Transverse colon (tissue), 4 donors: ENCODE data around the gene MTMR11. TPM values are rescaled to one million over a fixed set of nuclear protein-coding genes. Genes with fewer than 3 reads are reported as not detected.

Source experiments
- DNase-seq: peaks from one replicate; pipeline ENCODE4 v3.0.0-alpha.2; 2019
- H3K27ac ChIP-seq, 4 donors: fragments of 200-600 bp; sonication (generic); 2 replicates each; pipeline ENCODE4 v1.5.1; 2016 to 2018; ENCODE audit warnings: inconsistent platforms in 4 of 4
- H3K27me3 ChIP-seq: fragments of 200-600 bp; sonication (generic); 2 replicates; pipeline ENCODE4 v1.5.1; 2017; ENCODE audit warnings: inconsistent platforms
- H3K36me3 ChIP-seq, 4 donors: fragments of 200-600 bp; sonication (generic); 2 replicates each; pipeline ENCODE4 v1.5.1; 2017 to 2019; ENCODE audit warnings: inconsistent platforms in 4 of 4
- H3K4me1 ChIP-seq, 4 donors: fragments of 200-600 bp; sonication (generic); 2 replicates each; pipeline ENCODE4 v1.5.1; 2017 to 2020; ENCODE audit warnings: inconsistent platforms in 4 of 4
- H3K4me3 ChIP-seq, 4 donors: fragments of 200-600 bp; sonication (generic); 1 replicate in 1 of 4; 2 replicates in 3 of 4; pipeline versions ENCODE4 v1.5.1 to v1.6.1; 2017 to 2019; ENCODE audit warnings: inconsistent platforms in 4 of 4
- H3K9me3 ChIP-seq, 2 donors: fragments of 200-600 bp; sonication (generic); 2 replicates each; pipeline ENCODE4 v1.5.1; 2017 to 2019; ENCODE audit warnings: inconsistent platforms in 2 of 2
- EP300 ChIP-seq: sonication (generic); formaldehyde crosslinking; IDR thresholded peaks from one replicate; pipeline ENCODE4 v1.6.1; 2017; ENCODE audit warnings: antibody characterized with exemption, low read depth
- POLR2A ChIP-seq: fragments of 450-650 bp; IDR thresholded peaks from one replicate; pipeline ENCODE4 v1.6.1; 2016; ENCODE audit warnings: antibody characterized with exemption, mild to moderate bottlenecking, moderate library complexity
- POLR2AphosphoS5 ChIP-seq, 3 donors: sonication (generic); formaldehyde crosslinking; IDR thresholded peaks; one replicate each; pipeline ENCODE4 v1.6.1; 2016; ENCODE audit warnings: antibody characterized with exemption in 3 of 3
- WGBS, 2 donors: methylation state at CpG; one replicate each; pipeline ENCODE4 v1.1.5; 2018; ENCODE audit warnings: low coverage in 1 of 2; 5-methylcytosine and 5-hydroxymethylcytosine counted together
- in situ Hi-C, 4 donors: fragments of 200-750 bp; cut with MboI; loops; one replicate each; pipeline versions ENCODE4 v1.15.0 to v1.15.1; 2017; ENCODE audit warnings: low sequenced_read_pairs in 3 of 4, low pct_ligation_motif_present in 1 of 4, low pct_unique_long_range_greater_than_20kb in 1 of 4
- intact Hi-C: fragments of 100-400 bp; cut with DNase I; formaldehyde crosslinking; loops from one replicate; pipeline ENCODE4 v1.15.1; 2023; ENCODE audit warnings: low total_unique reads
- total RNA-seq, 4 donors: library from RNA; depleted of rRNA; stranded (reverse); fragments of >200 nt; gene quantifications; one replicate each; pipeline ENCODE4 v1.1.0, GENCODE V29; 2016
- TF ChIP-seq, protein P1 (sequence below), 5 experiments: fragments of 200-600 bp in 3 of 5; fragments of 450-650 bp in 2 of 5; sonication (generic) in 3 of 5; IDR thresholded peaks; 1 replicate in 2 of 5; 2 replicates in 3 of 5; pipeline ENCODE4 v1.5.1; 2016 to 2017; ENCODE audit warnings: antibody characterized with exemption in 5 of 5, inconsistent platforms in 3 of 5, mild to moderate bottlenecking in 2 of 5, moderate library complexity in 1 of 5

Gene MTMR11
- total RNA-seq, 4 donors from 2014 or later, result 284 to 483 (median 296) TPM

DNA sequence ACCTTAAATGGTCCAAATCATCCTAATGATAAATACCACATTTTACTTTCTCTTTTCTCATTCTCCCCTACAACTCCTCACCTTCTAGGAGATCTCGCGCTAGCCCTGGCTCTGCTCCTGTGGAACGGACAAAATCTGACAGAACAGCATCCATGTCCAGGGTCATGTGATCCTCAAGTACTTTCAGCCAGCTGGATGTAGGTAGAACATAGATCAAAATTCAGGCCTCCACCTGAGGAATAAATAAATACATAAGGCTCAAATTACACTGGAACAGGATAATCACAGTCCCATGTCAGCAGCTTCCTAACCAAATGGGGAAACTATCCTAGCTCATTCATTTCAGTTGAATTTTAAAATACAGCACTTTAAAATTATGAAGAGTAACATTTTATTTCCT is 40.7 kb upstream of the MTMR11 start:
- Histone ChIP-seq H3K27ac (no peak overlapping the region), H3K27me3 (no peaks in the 10 kb centered on the region), H3K9me3 (no peaks in the 10 kb centered on the region), H3K4me3 (no peak overlapping the region), H3K4me1 (peaks cover 6 to 39% (median 27%) of the 10 kb centered on the region in 4 donors), H3K36me3 (peaks cover 0 to 19% (median 3%) of the 10 kb centered on the region in 4 donors)
- WGBS, 2 donors, result 96% methylated on average over 3 of the region's 3 CpGs; no CpG with 5 or more reads in 1 of the 2 donors
- TF ChIP-seq POLR2A (no peak), POLR2AphosphoS5 (IDR thresholded peaks at IDR 0.05) (no peak), EP300 (no peak)
- TF ChIP-seq, protein P1, sequence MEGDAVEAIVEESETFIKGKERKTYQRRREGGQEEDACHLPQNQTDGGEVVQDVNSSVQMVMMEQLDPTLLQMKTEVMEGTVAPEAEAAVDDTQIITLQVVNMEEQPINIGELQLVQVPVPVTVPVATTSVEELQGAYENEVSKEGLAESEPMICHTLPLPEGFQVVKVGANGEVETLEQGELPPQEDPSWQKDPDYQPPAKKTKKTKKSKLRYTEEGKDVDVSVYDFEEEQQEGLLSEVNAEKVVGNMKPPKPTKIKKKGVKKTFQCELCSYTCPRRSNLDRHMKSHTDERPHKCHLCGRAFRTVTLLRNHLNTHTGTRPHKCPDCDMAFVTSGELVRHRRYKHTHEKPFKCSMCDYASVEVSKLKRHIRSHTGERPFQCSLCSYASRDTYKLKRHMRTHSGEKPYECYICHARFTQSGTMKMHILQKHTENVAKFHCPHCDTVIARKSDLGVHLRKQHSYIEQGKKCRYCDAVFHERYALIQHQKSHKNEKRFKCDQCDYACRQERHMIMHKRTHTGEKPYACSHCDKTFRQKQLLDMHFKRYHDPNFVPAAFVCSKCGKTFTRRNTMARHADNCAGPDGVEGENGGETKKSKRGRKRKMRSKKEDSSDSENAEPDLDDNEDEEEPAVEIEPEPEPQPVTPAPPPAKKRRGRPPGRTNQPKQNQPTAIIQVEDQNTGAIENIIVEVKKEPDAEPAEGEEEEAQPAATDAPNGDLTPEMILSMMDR (IDR thresholded peaks at IDR 0.05), result no peak
- in situ Hi-C loops (no loop called here), intact Hi-C loops (no loop called here)
- no peak for DNase-seq

DNA sequence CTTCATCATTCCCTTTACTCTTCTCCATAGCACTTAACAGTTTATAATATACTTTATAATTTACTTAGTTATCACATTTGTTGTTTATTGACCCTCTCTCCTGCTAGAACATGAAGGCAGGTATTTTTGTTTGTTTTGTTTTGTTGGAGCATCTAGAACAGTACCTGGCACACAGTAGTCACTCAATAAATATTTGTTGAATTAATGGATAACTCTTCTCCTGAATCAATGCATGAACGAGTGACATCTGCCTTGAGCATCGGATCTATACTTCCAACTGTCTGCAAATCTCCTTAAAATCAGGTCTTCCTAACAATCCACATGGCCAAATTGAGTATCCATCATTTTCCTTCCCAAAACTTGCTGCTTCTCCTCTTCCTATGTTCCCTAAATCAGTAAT is 35.9 kb upstream of the MTMR11 start:
- WGBS, 2 donors, result 98 to 100% methylated on average over 2 of the region's 2 CpGs
- H3K36me3 ChIP-seq, result peaks cover 0 to 42% (median 16%) of the 10 kb centered on the region in 4 donors
- TF ChIP-seq EP300, result no peak
- TF ChIP-seq, protein P1 (IDR thresholded peaks at IDR 0.05), result no peak
- TF ChIP-seq POLR2AphosphoS5 (IDR thresholded peaks at IDR 0.05), result no peak
- no peak for TF ChIP-seq POLR2A
- H3K4me3 ChIP-seq, result no peak overlapping the region
- DNase-seq, result no peak
- no peak overlapping the region for H3K27ac ChIP-seq
- H3K27me3 ChIP-seq, result no peaks in the 10 kb centered on the region
- intact Hi-C loops, result no loop called here
- no peaks in the 10 kb centered on the region for H3K9me3 ChIP-seq
- in situ Hi-C loops, result loop anchor here in 2 of 4 donors (25.0 kb wide), 1 partner anchor 215 kb away; no protein-coding TSS in a partner anchor
- H3K4me1 ChIP-seq, result peaks cover 0 to 9% (median 6%) of the 10 kb centered on the region in 4 donors

DNA sequence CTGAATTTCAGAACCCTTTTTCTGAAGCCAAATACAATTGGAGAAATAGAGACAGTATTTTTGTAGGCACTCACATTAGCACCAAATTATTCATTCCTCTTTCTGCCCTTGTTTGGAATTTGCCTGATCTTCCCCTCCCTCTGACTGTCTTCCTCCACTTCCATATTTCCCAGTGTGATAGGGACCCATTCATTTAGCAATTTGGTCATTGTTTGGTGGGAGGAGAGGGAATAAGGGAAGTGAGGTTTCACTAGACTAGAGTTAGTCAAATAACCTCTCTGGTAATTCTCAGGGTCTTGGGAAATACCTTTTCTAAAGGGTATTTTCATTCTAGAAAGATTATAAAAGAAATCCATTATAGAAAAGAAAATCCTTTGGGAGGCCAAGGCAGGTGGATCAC is 31.0 kb upstream of the MTMR11 start:
- Histone ChIP-seq H3K27me3 (no peaks in the 10 kb centered on the region), H3K27ac (no peak overlapping the region), H3K36me3 (peaks cover 0 to 52% (median 25%) of the 10 kb centered on the region in 4 donors), H3K4me3 (no peak overlapping the region), H3K9me3 (no peaks in the 10 kb centered on the region), H3K4me1 (peaks cover 0 to 6% (median 0%) of the 10 kb centered on the region in 4 donors)
- DNase-seq, result no peak
- intact Hi-C loops, result no loop called here
- TF ChIP-seq EP300 (no peak), POLR2A (no peak), POLR2AphosphoS5 (IDR thresholded peaks at IDR 0.05) (no peak)
- TF ChIP-seq, protein P1 (IDR thresholded peaks at IDR 0.05), result no peak
- in situ Hi-C loops, result loop anchor here (10.0 to 25.0 kb wide), 4 partner anchors 77 to 220 kb away; no protein-coding TSS in a partner anchor

DNA sequence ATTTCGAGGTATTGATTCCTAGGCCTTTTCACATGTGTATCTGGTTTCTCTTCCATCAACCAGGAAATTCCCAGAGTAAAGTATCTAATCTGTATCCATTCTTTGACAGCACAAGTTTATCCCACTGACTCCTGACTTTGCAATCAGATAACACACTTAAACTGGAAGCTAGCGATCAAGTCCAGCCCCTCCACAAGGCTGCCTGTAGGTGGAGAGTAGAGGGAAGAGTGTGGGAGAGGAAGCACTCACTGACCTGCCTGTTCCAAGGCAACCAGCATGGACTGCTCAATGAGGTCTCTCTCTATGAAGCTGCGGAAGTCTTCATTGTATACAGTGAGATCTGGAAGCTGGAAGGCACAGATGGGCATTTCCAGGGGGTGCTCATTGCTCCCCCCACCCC is 30.4 kb upstream of the MTMR11 start:
- no peak overlapping the region for H3K4me3 ChIP-seq
- no peak for TF ChIP-seq POLR2A
- no peak for TF ChIP-seq EP300
- no peak for TF ChIP-seq POLR2AphosphoS5 (IDR thresholded peaks at IDR 0.05)
- TF ChIP-seq, protein P1 (IDR thresholded peaks at IDR 0.05), result no peak
- intact Hi-C loops, result no loop called here
- peaks cover 0 to 52% (median 25%) of the 10 kb centered on the region in 4 donors for H3K36me3 ChIP-seq
- no peaks in the 10 kb centered on the region for H3K9me3 ChIP-seq
- in situ Hi-C loops, result loop anchor here (10.0 to 25.0 kb wide), 4 partner anchors 78 to 220 kb away; no protein-coding TSS in a partner anchor
- DNase-seq, result no peak
- no peak overlapping the region for H3K27ac ChIP-seq
- no peaks in the 10 kb centered on the region for H3K27me3 ChIP-seq
- H3K4me1 ChIP-seq, result peaks cover 0 to 12% (median 0%) of the 10 kb centered on the region in 4 donors
- 88 to 95% methylated on average over 1 to 3 of the region's 3 CpGs for WGBS, 2 donors
